Measurements from ENCODE around the gene CCDC7.
"Not testable (repeated sequence)": the region's sequence is repeated elsewhere in the genome, so short reads cannot be mapped to it uniquely, and the experiment has no call there.

- TF ChIP-seq EZH2 (IDR thresholded peaks at IDR 0.05; ENCODE audit: borderline replicate concordance, low read depth, low read length, severe bottlenecking); CTCF (IDR thresholded peaks at IDR 0.05; ENCODE audit: borderline replicate concordance, extremely low read depth, low read length, poor library complexity, severe bottlenecking): not testable (repeated sequence)
Observed at GRCh38 chr10:32399720-32400119, 46.2 kb upstream of the CCDC7 start.
